IMR-90 (cell line): Measurements from ENCODE around the gene TRIM46. TPM values are rescaled to one million over a fixed set of nuclear protein-coding genes. Genes with fewer than 3 reads are reported as not detected.

Experiments used
- ATAC-seq: fragments of 200-7000 bp; cut with Tn5 transposase; 2 replicates; pipeline ENCODE4 v1.9.1; 2020; ENCODE audit warnings: low read depth, mild to moderate bottlenecking, moderate library complexity
- BruUV-seq: library from RNA; stranded (reverse); fragments of 400-500 nt; replicated peaks from 2 replicates; lab custom pipeline; 2021; lab: Mats Ljungman, UMichigan
- CTCF ChIA-PET: fragments of 300-600 bp; formaldehyde crosslinking; extraction: SDS; loops from one replicate; lab custom pipeline; 2021; ENCODE audit warnings: antibody characterized with exemption; lab: Yijun Ruan, JAX
- POLR2A ChIA-PET: fragments of 300-600 bp; sonication (Branson Sonifier 250); formaldehyde crosslinking; loops from one replicate; lab custom pipeline; 2022; ENCODE audit warnings: antibody characterized with exemption; ENCODE audit not compliant: unreplicated experiment; lab: Charles Lee
- DNase-seq: peaks from one replicate; pipeline ENCODE4 v3.0.0; 2013
- H2AFZ ChIP-seq: replicated peaks from 2 replicates; pipeline ENCODE3; 2013; ENCODE audit warnings: low read length, mild to moderate bottlenecking; ENCODE audit not compliant: poor library complexity
- H2AK5ac ChIP-seq: 2 replicates; pipeline ENCODE4 v1.6.1; 2013; ENCODE audit warnings: low read depth, low read length, inconsistent platforms
- H2AK9ac ChIP-seq: replicated peaks from 2 replicates; pipeline ENCODE3; 2013; ENCODE audit warnings: mild to moderate bottlenecking, low read depth, low read length, moderate library complexity; ENCODE audit not compliant: poor library complexity
- H2BK120ac ChIP-seq: 2 replicates; pipeline ENCODE4 v1.6.1; 2013; ENCODE audit warnings: low read depth, low read length, inconsistent platforms
- H2BK15ac ChIP-seq: 3 replicates; pipeline ENCODE4 v1.6.1; 2013; ENCODE audit warnings: low read depth, low read length, inconsistent platforms
- H2BK20ac ChIP-seq: 2 replicates; pipeline ENCODE4 v1.6.1; 2013; ENCODE audit warnings: low read depth, mild to moderate bottlenecking, inconsistent platforms, low read length, moderate library complexity
- H2BK5ac ChIP-seq: 2 replicates; pipeline ENCODE4 v1.6.1; 2013; ENCODE audit warnings: mild to moderate bottlenecking, low read depth, low read length, inconsistent platforms; ENCODE audit not compliant: poor library complexity, severe bottlenecking
- H3K14ac ChIP-seq: replicated peaks from 2 replicates; pipeline ENCODE4 v1.6.1; 2013; ENCODE audit warnings: low read depth, low read length, inconsistent platforms
- H3K18ac ChIP-seq: 2 replicates; pipeline ENCODE4 v1.6.1; 2013; ENCODE audit warnings: low read depth, low read length, control low read depth
- H3K23ac ChIP-seq: 2 replicates; pipeline ENCODE4 v1.6.1; 2013; ENCODE audit warnings: low read depth, low read length, inconsistent platforms
- H3K27ac ChIP-seq: 2 replicates; pipeline ENCODE4 v1.5.1; 2013; ENCODE audit warnings: mild to moderate bottlenecking, control low read depth, low read length; ENCODE audit not compliant: insufficient read depth
- H3K27me3 ChIP-seq: 2 replicates; pipeline ENCODE4 v1.6.1; 2013; ENCODE audit warnings: low read length; ENCODE audit not compliant: control insufficient read depth, insufficient read depth
- H3K36me3 ChIP-seq: 2 replicates; pipeline ENCODE4 v1.6.1; 2013; ENCODE audit warnings: low read length, mixed read lengths; ENCODE audit not compliant: control insufficient read depth, insufficient read depth
- H3K4ac ChIP-seq: 2 replicates; pipeline ENCODE4 v1.6.1; 2013; ENCODE audit warnings: low read depth, low read length, inconsistent platforms
- H3K4me1 ChIP-seq: 2 replicates; pipeline ENCODE4 v1.6.1; 2013; ENCODE audit warnings: low read length, mixed read lengths; ENCODE audit not compliant: control insufficient read depth, insufficient read depth
- H3K4me2 ChIP-seq: 2 replicates; pipeline ENCODE4 v1.6.1; 2013; ENCODE audit warnings: low read depth, mild to moderate bottlenecking, control low read depth, low read length, moderate library complexity
- H3K4me3 ChIP-seq: 2 replicates; pipeline ENCODE4 v1.5.1; 2013; ENCODE audit warnings: low read depth, mild to moderate bottlenecking, control low read depth, low read length, moderate library complexity; ENCODE audit not compliant: insufficient read depth
- H3K56ac ChIP-seq: 2 replicates; pipeline ENCODE4 v1.6.1; 2013; ENCODE audit warnings: low read length, inconsistent platforms; ENCODE audit not compliant: insufficient read depth; ENCODE audit errors: extremely low read depth
- H3K79me1 ChIP-seq, 2 experiments: 2 replicates each; pipeline ENCODE4 v1.6.1; 2013; ENCODE audit warnings: low read length in 2 of 2, inconsistent platforms in 1 of 2, low read depth in 1 of 2
- H3K9ac ChIP-seq: 2 replicates; pipeline ENCODE4 v1.6.1; 2013; ENCODE audit warnings: low read depth, low read length, control low read depth
- H3K9me1 ChIP-seq: 2 replicates; pipeline ENCODE4 v1.6.1; 2013; ENCODE audit warnings: low read length, inconsistent platforms; ENCODE audit not compliant: insufficient read depth
- H3K9me3 ChIP-seq: 2 replicates; pipeline ENCODE4 v1.6.1; 2013; ENCODE audit warnings: low read length; ENCODE audit not compliant: control insufficient read depth, insufficient read depth
- H4K20me1 ChIP-seq: 2 replicates; pipeline ENCODE4 v1.6.1; 2013; ENCODE audit warnings: low read length, inconsistent platforms; ENCODE audit not compliant: insufficient read depth
- H4K5ac ChIP-seq: 2 replicates; pipeline ENCODE4 v1.6.1; 2013; ENCODE audit warnings: mild to moderate bottlenecking, low read depth, low read length, control low read depth
- H4K8ac ChIP-seq, 2 experiments: 2 replicates each; pipeline ENCODE4 v1.6.1; 2013; ENCODE audit warnings: low read depth in 2 of 2, low read length in 2 of 2, control low read depth in 1 of 2, inconsistent platforms in 1 of 2
- H4K91ac ChIP-seq: 2 replicates; pipeline ENCODE4 v1.6.1; 2013; ENCODE audit warnings: low read depth, low read length, inconsistent platforms; ENCODE audit not compliant: insufficient read depth
- BHLHE40 ChIP-seq: fragments of 150-350 bp; IDR thresholded peaks from 2 replicates; pipeline ENCODE4 v1.6.1; 2016; ENCODE audit warnings: mild to moderate bottlenecking, low read depth, low read length
- CEBPB ChIP-seq: IDR thresholded peaks from 2 replicates; pipeline ENCODE4 v1.6.1; 2012; ENCODE audit warnings: low read depth, low read length, improper control_type of control experiment
- CHD1 ChIP-seq: IDR thresholded peaks from 2 replicates; pipeline ENCODE4 v1.6.1; 2012; ENCODE audit warnings: low read depth, low read length, improper control_type of control experiment
- FOS ChIP-seq: fragments of 150-350 bp; IDR thresholded peaks from 2 replicates; pipeline ENCODE4 v1.6.1; 2016; ENCODE audit warnings: low read depth, low read length
- MAFK ChIP-seq: IDR thresholded peaks from 2 replicates; pipeline ENCODE4 v1.6.1; 2012; ENCODE audit warnings: low read depth, low read length, improper control_type of control experiment
- MAZ ChIP-seq: IDR thresholded peaks from 2 replicates; pipeline ENCODE4 v1.6.1; 2012; ENCODE audit warnings: low read depth, mild to moderate bottlenecking, low read length, improper control_type of control experiment, moderate library complexity, borderline replicate concordance
- MXI1 ChIP-seq: IDR thresholded peaks from 2 replicates; pipeline ENCODE4 v1.6.1; 2012; ENCODE audit warnings: low read depth, mild to moderate bottlenecking, low read length, moderate library complexity, borderline replicate concordance
- NFE2L2 ChIP-seq: fragments of 150-350 bp; IDR thresholded peaks from 2 replicates; pipeline ENCODE4 v1.6.1; 2016; ENCODE audit warnings: low read depth, mild to moderate bottlenecking, low read length
- RAD21 ChIP-seq: IDR thresholded peaks from 2 replicates; pipeline ENCODE4 v1.6.1; 2012; ENCODE audit warnings: low read length, improper control_type of control experiment
- RCOR1 ChIP-seq: IDR thresholded peaks from 2 replicates; pipeline ENCODE4 v1.6.1; 2012; ENCODE audit warnings: mild to moderate bottlenecking, low read length, improper control_type of control experiment; ENCODE audit not compliant: insufficient replicate concordance
- RFX5 ChIP-seq: IDR thresholded peaks from 2 replicates; pipeline ENCODE4 v1.8.0; 2012; ENCODE audit warnings: low read depth, mild to moderate bottlenecking, low read length, moderate library complexity
- SMC3 ChIP-seq: fragments of 150-350 bp; IDR thresholded peaks from 2 replicates; pipeline ENCODE4 v1.6.1; 2016; ENCODE audit warnings: low read depth, mild to moderate bottlenecking, antibody characterized with exemption, low read length, moderate library complexity
- WGBS, 2 experiments: methylation state at CpG; one replicate each; pipeline versions ENCODE4 v1.1.5 to v1.1.7; 2013; ENCODE audit warnings: missing lambda C conversion rate in 2 of 2; ENCODE audit not compliant: insufficient read length in 1 of 2; ENCODE audit errors: extremely low coverage in 2 of 2; 5-methylcytosine and 5-hydroxymethylcytosine counted together
- dilution Hi-C: fragments of 300-500 bp; cut with HindIII; formaldehyde crosslinking; loops from one replicate; pipeline ENCODE4 v1.14.3; 2018; ENCODE audit warnings: low sequenced_read_pairs; ENCODE audit not compliant: unreplicated experiment
- in situ Hi-C: fragments of 300-500 bp; cut with MboI; formaldehyde crosslinking; loops from 3 replicates; pipeline ENCODE4 v1.14.3; 2019; ENCODE audit warnings: low sequenced_read_pairs, inconsistent platforms, mixed read lengths
- intact Hi-C: fragments of 100-400 bp; cut with micrococcal nuclease; formaldehyde crosslinking; loops from 2 replicates; pipeline ENCODE4 v1.10.0; 2022
- polyA plus RNA-seq, 3 experiments: library from polyadenylated mRNA; depleted of rRNA; stranded (reverse); fragments of >200 nt; gene quantifications; 2 replicates each; pipeline ENCODE4 v1.2.3, GENCODE V29; 2012; ENCODE audit warnings: low replicate concordance in 1 of 3
- total RNA-seq: library from RNA; depleted of rRNA; stranded (reverse); fragments of >200 nt; gene quantifications from 2 replicates; pipeline ENCODE4 v1.2.3, GENCODE V29; 2012
- TF ChIP-seq, protein P1 (sequence below): fragments of 150-350 bp; IDR thresholded peaks from 2 replicates; pipeline ENCODE4 v1.6.1; 2017; ENCODE audit warnings: mild to moderate bottlenecking, antibody characterized with exemption, low read length, low read depth
- TF ChIP-seq, protein P2 (sequence below): conservative IDR thresholded peaks from 2 replicates; pipeline ENCODE4 v1.5.1; 2012; ENCODE audit warnings: mild to moderate bottlenecking, low read depth, low read length, improper control_type of control experiment

The TRIM46 gene
- total and polyA plus RNA-seq, 2 of the 4 experiments (the other 2 are of a cell fraction): 2.3 to 6.2 TPM

DNA sequence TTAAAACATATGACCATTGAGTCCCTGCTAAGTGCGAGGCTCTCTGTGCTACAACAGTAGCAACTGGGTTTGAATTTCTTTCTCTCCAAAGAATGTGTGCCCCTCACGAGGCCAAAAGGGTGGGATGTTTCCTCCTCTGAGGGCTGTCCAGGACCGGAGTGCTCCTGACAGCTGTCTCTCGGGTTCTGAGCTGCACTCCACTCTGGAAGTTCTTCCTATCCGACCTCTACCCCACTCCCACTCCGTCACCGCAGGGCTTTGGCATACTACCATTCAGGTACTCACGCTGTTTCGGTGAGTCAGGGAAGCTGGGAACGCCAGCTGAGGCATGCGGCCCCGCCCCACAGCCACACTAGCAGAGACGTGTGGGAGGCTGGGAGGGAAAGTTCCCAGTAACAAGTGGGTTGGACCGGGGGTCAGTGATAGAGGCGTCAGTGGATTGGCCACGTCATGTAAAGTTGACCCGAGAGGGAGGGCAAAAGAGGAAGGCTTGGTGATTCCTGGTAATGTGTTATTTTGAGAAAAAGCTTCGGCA, 38.7 kb upstream of the TRIM46 start:
- dilution Hi-C loops: no loop called here
- H3K9ac ChIP-seq: peak overlapping the region; percentile 90
- H4K20me1 ChIP-seq: no peaks in the 10 kb centered on the region
- H3K4me3 ChIP-seq: peak overlapping the region; percentile 72
- peaks cover 10% of the 10 kb centered on the region for H3K4me1 ChIP-seq
- peak overlapping the region; percentile 72; the same call in 1 of the 2 replicates for H3K18ac ChIP-seq
- peak overlapping the region; percentile 97 for H2AK9ac ChIP-seq
- no peaks in the 10 kb centered on the region for H3K9me3 ChIP-seq
- peak overlapping the region; percentile 98 for H3K4ac ChIP-seq
- H3K79me1 ChIP-seq: peaks cover 20 to 40% of the 10 kb centered on the region in 2 experiments
- H3K9me1 ChIP-seq: peaks cover 20% of the 10 kb centered on the region; the same call in 1 of the 2 replicates
- H4K5ac ChIP-seq: peak overlapping the region; percentile 94
- H3K56ac ChIP-seq: peak overlapping the region; percentile 86
- no TSS peak for BruUV-seq
- H4K8ac ChIP-seq: peak overlapping the region; percentile 94 to 99
- intact Hi-C loops: loop anchor here (1.0 kb wide), 1 partner anchor 32 kb away; no protein-coding TSS in a partner anchor
- DNase-seq: peak; percentile 97
- H3K4me2 ChIP-seq: peak overlapping the region; percentile 87
- peak overlapping the region; percentile 82; the same call in 1 of the 2 replicates for H2BK120ac ChIP-seq
- H2BK20ac ChIP-seq: no peak overlapping the region
- ChIA-PET POLR2A (no interaction called here), CTCF (no interaction called here)
- H2AFZ ChIP-seq: peak overlapping the region; percentile 99
- 0% methylated on average over 3 of the region's 18 CpGs; no CpG with 5 or more reads in 1 of the 2 experiments for WGBS, 2 experiments
- ATAC-seq: peak; percentile 71
- H2BK15ac ChIP-seq: peak overlapping the region; percentile 31; the same call in 1 of the 3 replicates
- H3K27me3 ChIP-seq: peaks cover 2% of the 10 kb centered on the region
- peak overlapping the region; percentile 91 for H3K27ac ChIP-seq
- H3K36me3 ChIP-seq: peaks cover 9% of the 10 kb centered on the region
- H2BK5ac ChIP-seq: peak overlapping the region; percentile 91
- H4K91ac ChIP-seq: peak overlapping the region; percentile 98
- in situ Hi-C loops: no loop called here
- peak overlapping the region; percentile 97 for H3K14ac ChIP-seq
- H3K23ac ChIP-seq: peak overlapping the region; percentile 80; the same call in 1 of the 2 replicates
- peak overlapping the region; percentile 92 for H2AK5ac ChIP-seq
- TF ChIP-seq MAFK: no peak
- TF ChIP-seq CEBPB: no peak
- TF ChIP-seq BHLHE40: peak; percentile 47; the same call in 1 of the 2 replicates
- peak; percentile 89 for TF ChIP-seq MXI1
- TF ChIP-seq RAD21: no peak
- no peak for TF ChIP-seq CHD1
- TF ChIP-seq RCOR1: no peak
- peak; percentile 49; the same call in 1 of the 2 replicates for TF ChIP-seq FOS
- peak; percentile 82 for TF ChIP-seq MAZ
- TF ChIP-seq, protein P1, sequence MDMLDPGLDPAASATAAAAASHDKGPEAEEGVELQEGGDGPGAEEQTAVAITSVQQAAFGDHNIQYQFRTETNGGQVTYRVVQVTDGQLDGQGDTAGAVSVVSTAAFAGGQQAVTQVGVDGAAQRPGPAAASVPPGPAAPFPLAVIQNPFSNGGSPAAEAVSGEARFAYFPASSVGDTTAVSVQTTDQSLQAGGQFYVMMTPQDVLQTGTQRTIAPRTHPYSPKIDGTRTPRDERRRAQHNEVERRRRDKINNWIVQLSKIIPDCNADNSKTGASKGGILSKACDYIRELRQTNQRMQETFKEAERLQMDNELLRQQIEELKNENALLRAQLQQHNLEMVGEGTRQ: peak; percentile 13; the same call in 1 of the 2 replicates
- TF ChIP-seq, protein P2, sequence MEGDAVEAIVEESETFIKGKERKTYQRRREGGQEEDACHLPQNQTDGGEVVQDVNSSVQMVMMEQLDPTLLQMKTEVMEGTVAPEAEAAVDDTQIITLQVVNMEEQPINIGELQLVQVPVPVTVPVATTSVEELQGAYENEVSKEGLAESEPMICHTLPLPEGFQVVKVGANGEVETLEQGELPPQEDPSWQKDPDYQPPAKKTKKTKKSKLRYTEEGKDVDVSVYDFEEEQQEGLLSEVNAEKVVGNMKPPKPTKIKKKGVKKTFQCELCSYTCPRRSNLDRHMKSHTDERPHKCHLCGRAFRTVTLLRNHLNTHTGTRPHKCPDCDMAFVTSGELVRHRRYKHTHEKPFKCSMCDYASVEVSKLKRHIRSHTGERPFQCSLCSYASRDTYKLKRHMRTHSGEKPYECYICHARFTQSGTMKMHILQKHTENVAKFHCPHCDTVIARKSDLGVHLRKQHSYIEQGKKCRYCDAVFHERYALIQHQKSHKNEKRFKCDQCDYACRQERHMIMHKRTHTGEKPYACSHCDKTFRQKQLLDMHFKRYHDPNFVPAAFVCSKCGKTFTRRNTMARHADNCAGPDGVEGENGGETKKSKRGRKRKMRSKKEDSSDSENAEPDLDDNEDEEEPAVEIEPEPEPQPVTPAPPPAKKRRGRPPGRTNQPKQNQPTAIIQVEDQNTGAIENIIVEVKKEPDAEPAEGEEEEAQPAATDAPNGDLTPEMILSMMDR: no peak
- TF ChIP-seq NFE2L2: no peak
- TF ChIP-seq RFX5: no peak
- TF ChIP-seq SMC3: no peak
